DOHH2 (cell line): ENCODE measurements around the gene KCNH1.

Experiments
- H3F3A ChIP-seq: fragments of 200-600 bp; sonication (generic), shearing (Covaris generic); 2 replicates; pipeline ENCODE4 v1.6.0; 2016; ENCODE audit warnings: antibody characterized with exemption, mild to moderate bottlenecking; ENCODE audit not compliant: control insufficient read depth, insufficient read depth
- H3K27ac ChIP-seq: fragments of 200-600 bp; sonication (generic); 2 replicates; pipeline ENCODE4 v1.5.1; 2014; ENCODE audit warnings: low read depth, mild to moderate bottlenecking, low read length, moderate library complexity
- H3K27me3 ChIP-seq: fragments of 200-600 bp; sonication (generic); 2 replicates; pipeline ENCODE4 v1.6.1; 2014; ENCODE audit warnings: mild to moderate bottlenecking, low read length, mixed read lengths; ENCODE audit not compliant: control insufficient read depth
- H3K36me3 ChIP-seq: fragments of 200-600 bp; sonication (generic); 2 replicates; pipeline ENCODE4 v1.6.1; 2014; ENCODE audit warnings: mild to moderate bottlenecking, low read length, moderate library complexity, mixed read lengths; ENCODE audit not compliant: control insufficient read depth
- H3K4me1 ChIP-seq: fragments of 200-600 bp; sonication (generic); 2 replicates; pipeline ENCODE4 v1.6.1; 2014; ENCODE audit warnings: mild to moderate bottlenecking, low read length, mixed read lengths; ENCODE audit not compliant: control insufficient read depth
- H3K4me2 ChIP-seq: fragments of 200-600 bp; sonication (generic); 2 replicates; pipeline ENCODE4 v1.6.0; 2014; ENCODE audit warnings: mild to moderate bottlenecking, low read length, moderate library complexity
- H3K4me3 ChIP-seq: fragments of 200-600 bp; sonication (generic); 2 replicates; pipeline ENCODE4 v1.5.1; 2014; ENCODE audit warnings: mild to moderate bottlenecking, low read length, mixed read lengths
- H3K79me2 ChIP-seq: fragments of 200-600 bp; sonication (generic); 2 replicates; pipeline ENCODE4 v1.6.1; 2014; ENCODE audit warnings: mild to moderate bottlenecking, low read length, mixed read lengths; ENCODE audit not compliant: control insufficient read depth
- H3K9me2 ChIP-seq: fragments of 200-600 bp; sonication (generic); replicated peaks from 2 replicates; pipeline ENCODE4 v1.6.1; 2014; ENCODE audit warnings: mild to moderate bottlenecking, low read length, mixed read lengths; ENCODE audit not compliant: control insufficient read depth
- H3K9me3 ChIP-seq: fragments of 200-600 bp; sonication (generic); 2 replicates; pipeline ENCODE4 v1.6.1; 2014; ENCODE audit warnings: antibody characterized with exemption, low read length, mixed read lengths; ENCODE audit not compliant: control insufficient read depth, insufficient read depth
- H4K20me1 ChIP-seq: fragments of 200-600 bp; sonication (generic); 2 replicates; pipeline ENCODE4 v1.6.0; 2014; ENCODE audit warnings: low read depth, mild to moderate bottlenecking, antibody characterized with exemption, low read length, moderate library complexity; ENCODE audit not compliant: control insufficient read depth, insufficient read depth
- EZH2phosphoT487 ChIP-seq: fragments of 200-600 bp; sonication (generic); IDR thresholded peaks from 2 replicates; pipeline ENCODE4 v1.6.1; 2017; ENCODE audit warnings: borderline replicate concordance, mild to moderate bottlenecking, antibody characterized with exemption, low read length, moderate library complexity, mixed read lengths
- TF ChIP-seq, protein P1 (sequence below): fragments of 200-600 bp; sonication (generic); IDR thresholded peaks from one replicate; pipeline ENCODE4 v1.5.1; 2014; ENCODE audit warnings: antibody characterized with exemption, mild to moderate bottlenecking, low read depth, low read length; ENCODE audit not compliant: poor library complexity, severe bottlenecking

Gene KCNH1

DNA sequence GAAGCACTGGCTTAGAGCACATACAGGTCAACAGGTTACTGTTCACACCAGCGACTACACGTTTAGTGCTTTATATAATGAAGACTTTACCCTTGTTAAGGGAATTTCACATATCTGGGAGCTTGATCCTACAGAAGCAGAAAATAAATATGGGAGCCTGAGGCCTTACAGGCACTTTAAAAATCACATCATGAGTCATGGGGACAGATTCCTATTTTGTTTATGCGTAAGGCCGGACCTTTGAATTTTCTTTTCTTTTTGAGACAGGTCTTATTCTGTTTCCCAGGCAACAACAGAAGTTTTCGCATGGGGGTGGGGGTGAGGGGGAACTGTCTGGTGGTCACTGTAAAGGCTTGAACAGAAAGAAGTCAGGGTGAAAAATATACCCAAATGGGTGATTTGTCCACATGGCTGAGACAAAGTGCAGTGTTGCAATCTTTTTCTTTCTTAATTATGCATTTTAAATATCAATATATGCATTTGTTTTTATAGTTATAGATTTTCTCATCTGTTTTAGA is 276.7 kb downstream of the KCNH1 start:
- Histone ChIP-seq H4K20me1 (no peaks in the 10 kb centered on the region), H3K4me2 (no peak overlapping the region), H3K9me2 (no peaks in the 10 kb centered on the region), H3K79me2 (no peaks in the 10 kb centered on the region), H3K4me1 (no peaks in the 10 kb centered on the region), H3K27me3 (no peaks in the 10 kb centered on the region), H3K27ac (no peak overlapping the region), H3F3A (no peaks in the 10 kb centered on the region), H3K4me3 (no peak overlapping the region), H3K9me3 (no peaks in the 10 kb centered on the region), H3K36me3 (no peaks in the 10 kb centered on the region)
- TF ChIP-seq, protein P1, sequence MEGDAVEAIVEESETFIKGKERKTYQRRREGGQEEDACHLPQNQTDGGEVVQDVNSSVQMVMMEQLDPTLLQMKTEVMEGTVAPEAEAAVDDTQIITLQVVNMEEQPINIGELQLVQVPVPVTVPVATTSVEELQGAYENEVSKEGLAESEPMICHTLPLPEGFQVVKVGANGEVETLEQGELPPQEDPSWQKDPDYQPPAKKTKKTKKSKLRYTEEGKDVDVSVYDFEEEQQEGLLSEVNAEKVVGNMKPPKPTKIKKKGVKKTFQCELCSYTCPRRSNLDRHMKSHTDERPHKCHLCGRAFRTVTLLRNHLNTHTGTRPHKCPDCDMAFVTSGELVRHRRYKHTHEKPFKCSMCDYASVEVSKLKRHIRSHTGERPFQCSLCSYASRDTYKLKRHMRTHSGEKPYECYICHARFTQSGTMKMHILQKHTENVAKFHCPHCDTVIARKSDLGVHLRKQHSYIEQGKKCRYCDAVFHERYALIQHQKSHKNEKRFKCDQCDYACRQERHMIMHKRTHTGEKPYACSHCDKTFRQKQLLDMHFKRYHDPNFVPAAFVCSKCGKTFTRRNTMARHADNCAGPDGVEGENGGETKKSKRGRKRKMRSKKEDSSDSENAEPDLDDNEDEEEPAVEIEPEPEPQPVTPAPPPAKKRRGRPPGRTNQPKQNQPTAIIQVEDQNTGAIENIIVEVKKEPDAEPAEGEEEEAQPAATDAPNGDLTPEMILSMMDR = no peak
- TF ChIP-seq EZH2phosphoT487 = no peak

DNA sequence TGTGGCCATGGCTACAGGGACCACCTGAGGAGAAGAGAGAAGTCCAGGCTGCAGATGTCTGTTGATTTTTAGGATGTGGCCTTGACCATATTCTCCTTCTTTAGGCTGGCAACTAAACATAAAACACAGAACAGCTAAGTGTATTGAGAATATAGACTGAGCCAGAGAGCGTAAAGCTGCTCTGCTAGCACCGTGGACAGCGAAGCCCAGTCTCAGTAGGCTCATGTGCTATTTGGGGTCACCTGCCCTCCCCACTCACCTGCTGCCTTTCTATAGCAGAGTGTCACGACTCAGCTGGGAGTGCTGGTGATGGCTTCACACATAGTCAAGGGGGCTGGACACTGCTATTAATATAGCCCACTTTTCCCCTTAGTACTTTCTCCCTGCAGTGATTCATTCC is 278.5 kb downstream of the KCNH1 start:
- no peaks in the 10 kb centered on the region for H3K79me2 ChIP-seq
- H3K9me2 ChIP-seq = no peaks in the 10 kb centered on the region
- no peaks in the 10 kb centered on the region for H3K36me3 ChIP-seq
- no peaks in the 10 kb centered on the region for H4K20me1 ChIP-seq
- H3K9me3 ChIP-seq = no peaks in the 10 kb centered on the region
- H3K27ac ChIP-seq = no peak overlapping the region
- no peaks in the 10 kb centered on the region for H3K27me3 ChIP-seq
- no peaks in the 10 kb centered on the region for H3K4me1 ChIP-seq
- no peak overlapping the region for H3K4me3 ChIP-seq
- no peak overlapping the region for H3K4me2 ChIP-seq
- H3F3A ChIP-seq = no peaks in the 10 kb centered on the region
- TF ChIP-seq, protein P1 = no peak
- TF ChIP-seq EZH2phosphoT487 = no peak

DNA sequence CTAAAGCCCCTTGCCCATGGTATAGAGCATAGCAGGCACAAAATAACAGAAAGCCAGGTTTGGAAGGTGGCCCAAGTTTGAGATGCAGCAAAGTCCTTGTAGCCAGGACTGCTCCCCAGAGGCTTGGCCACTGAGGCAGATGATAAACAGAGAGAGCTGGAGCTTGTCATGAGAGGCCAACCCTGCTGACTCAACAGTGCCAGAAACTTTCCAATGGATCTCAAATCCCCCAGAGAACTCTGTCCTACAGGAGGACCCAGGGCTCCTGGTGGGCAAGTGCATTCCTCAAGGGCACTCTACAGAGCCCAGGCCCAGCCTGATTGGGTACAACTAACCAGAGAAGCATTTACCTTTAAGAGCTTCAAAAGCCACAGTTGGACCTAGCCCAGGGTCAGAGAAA is 280.7 kb downstream of the KCNH1 start:
- TF ChIP-seq, protein P1 = no peak
- TF ChIP-seq EZH2phosphoT487 = no peak
- no peak overlapping the region for H3K4me2 ChIP-seq
- H3K4me1 ChIP-seq = no peaks in the 10 kb centered on the region
- no peak overlapping the region for H3K4me3 ChIP-seq
- no peaks in the 10 kb centered on the region for H4K20me1 ChIP-seq
- H3K27me3 ChIP-seq = no peaks in the 10 kb centered on the region
- no peaks in the 10 kb centered on the region for H3K36me3 ChIP-seq
- H3F3A ChIP-seq = no peaks in the 10 kb centered on the region
- no peak overlapping the region for H3K27ac ChIP-seq
- H3K9me2 ChIP-seq = no peaks in the 10 kb centered on the region
- H3K79me2 ChIP-seq = no peaks in the 10 kb centered on the region
- no peaks in the 10 kb centered on the region for H3K9me3 ChIP-seq
